GM18951 (cell line): ENCODE data around the gene FABP7.

ENCODE experiments used
- POLR2A ChIP-seq: IDR thresholded peaks from 4 replicates; pipeline ENCODE4 v1.6.1; 2011; ENCODE audit warnings: mild to moderate bottlenecking; ENCODE audit not compliant: insufficient read length, insufficient read depth; ENCODE audit errors: extremely low read depth
- in situ Hi-C: fragments of 300-500 bp; cut with MboI; formaldehyde crosslinking; loops from one replicate; pipeline ENCODE4 v1.12.0; 2022; ENCODE audit warnings: low sequenced_read_pairs, mixed read lengths, inconsistent platforms; ENCODE audit not compliant: unreplicated experiment

FABP7 gene

DNA sequence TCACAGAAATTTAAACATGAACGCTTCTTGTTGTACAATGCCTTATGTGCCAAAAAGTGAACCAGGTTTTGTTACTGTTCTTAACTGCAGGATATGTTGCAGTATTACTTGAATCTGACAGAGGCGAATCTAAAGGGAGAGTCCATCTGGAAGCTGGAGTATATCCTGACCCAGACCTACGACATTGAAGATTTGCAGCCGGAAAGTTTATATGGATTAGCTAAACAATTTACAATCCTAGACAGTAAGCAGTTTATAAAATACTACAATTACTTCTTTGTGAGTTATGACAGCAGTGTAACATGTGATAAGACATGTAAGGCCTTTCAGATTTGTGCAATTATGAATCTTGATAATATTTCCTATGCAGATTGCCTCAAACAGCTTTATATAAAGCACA is 29.5 kb downstream of the FABP7 start:
- no peak for TF ChIP-seq POLR2A
- in situ Hi-C loops = no loop called here

DNA sequence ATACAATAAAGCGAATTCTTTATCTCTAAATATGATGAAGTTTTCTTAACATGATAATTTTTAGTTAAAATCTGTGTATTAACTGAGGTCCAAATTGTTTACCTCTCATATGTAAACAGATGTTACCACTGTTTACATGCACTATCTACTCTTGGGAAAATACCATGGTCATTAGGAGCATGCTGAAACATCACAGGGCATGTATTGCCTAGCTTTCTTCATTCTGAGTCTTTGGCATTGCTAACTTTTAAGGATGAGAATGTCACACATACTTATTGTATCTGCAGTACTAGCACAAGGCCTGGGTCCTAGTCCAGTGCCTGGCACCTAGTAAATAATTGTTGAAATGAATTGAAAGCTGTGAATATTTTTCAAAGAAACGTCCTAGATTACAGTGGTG is 30.2 kb downstream of the FABP7 start:
- in situ Hi-C loops = no loop called here
- TF ChIP-seq POLR2A = no peak

DNA sequence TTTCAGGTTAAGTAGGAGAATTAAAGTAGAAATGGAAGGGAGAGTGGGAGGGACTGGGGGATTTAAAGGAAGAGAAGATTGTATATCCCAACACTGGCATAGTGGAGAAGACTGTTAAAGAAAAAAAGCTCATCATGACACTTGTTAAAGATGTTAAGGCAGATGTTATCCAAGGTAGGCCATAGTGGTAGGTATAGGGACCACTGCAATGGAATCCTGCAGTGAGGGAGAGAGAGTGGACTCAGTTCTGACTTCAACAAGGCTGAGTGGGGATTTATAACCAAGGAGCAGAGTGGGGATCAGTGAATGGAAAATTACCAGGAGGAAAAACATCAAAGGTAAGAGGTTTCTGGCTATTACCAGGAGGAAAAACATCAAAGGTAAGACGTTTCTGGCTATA is 30.7 kb downstream of the FABP7 start:
- in situ Hi-C loops = no loop called here

DNA sequence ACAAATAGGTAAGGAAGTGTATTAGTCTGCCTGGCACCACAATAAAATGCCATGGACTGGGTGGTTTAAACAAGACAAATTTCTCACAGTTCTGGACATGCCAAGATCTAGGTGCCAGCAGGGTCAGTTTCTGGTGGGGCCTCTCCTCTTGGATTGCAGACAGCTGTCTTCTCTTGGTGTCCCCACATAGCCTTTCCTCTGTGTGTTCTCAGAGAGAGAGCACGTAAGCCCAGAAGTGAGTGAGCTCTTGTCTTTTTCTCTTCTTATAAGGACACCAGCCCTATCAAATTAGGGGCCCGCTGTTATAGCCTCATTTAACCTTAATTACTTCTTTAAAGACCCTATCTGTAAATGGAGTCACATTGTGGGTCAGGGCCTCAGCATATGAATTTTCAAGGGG is 37.8 kb downstream of the FABP7 start:
- TF ChIP-seq POLR2A = no peak
- in situ Hi-C loops = no loop called here

More for the DNA sequence above, 30.7 kb downstream of the FABP7 start:
- TF ChIP-seq POLR2A = no peak

DNA sequence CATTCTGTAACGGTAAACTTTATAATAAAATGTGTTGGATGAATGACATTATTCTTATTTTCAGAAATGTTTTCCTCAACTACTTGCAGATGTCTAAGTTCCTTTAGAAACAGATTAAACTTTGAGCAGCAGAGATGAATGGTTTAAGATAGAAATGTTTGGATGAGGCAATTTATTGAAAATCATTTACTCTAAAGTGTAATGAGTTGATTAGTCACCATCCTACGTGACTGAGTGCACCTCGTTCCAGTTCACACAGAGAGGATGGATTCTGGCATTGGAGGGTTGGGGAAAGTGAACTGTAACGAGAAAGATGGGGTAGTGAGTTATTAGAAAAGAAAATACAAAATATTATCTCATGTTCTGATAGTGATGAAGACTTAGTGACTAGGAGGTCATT is 38.2 kb downstream of the FABP7 start:
- in situ Hi-C loops = no loop called here
- no peak for TF ChIP-seq POLR2A

DNA sequence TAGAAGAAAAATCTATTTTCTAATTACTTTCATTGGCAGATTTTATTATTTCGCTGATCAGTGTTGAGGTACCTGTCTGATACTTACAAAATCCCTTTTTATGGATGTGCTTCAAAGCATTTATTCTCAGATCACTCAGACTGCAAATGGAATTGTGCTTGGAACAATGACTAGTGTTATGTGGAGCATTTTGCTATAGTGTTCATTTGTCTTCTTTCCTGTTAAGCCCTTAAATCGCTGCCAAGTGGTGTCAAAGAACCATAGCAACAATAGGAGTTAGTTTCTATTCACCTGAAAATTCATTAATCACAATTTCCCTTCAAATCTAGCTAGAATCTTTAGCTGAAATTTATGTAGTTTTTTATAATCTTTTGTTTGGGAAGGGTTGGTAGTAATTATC is 39.4 kb downstream of the FABP7 start:
- in situ Hi-C loops = no loop called here

DNA sequence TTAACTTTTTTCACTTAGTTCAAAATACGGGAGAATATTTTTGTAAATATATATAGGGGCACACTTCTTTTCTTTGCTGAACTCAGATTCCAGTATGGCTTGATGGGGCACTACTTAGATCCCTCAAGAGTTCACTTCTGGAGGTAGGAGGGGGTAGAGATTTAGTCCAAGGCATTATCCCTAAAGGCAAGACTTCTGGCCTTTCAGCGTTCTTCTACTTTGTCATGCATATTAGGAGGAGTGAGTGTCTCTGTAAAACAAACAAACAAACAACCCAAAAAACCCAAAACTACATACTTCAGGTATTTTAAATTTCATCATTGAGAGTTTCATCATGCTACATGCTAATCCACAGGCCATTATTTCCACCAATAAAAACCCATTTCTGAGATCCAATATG is 41.6 kb downstream of the FABP7 start:
- in situ Hi-C loops = no loop called here
- TF ChIP-seq POLR2A = no peak

More for the DNA sequence above, 39.4 kb downstream of the FABP7 start:
- no peak for TF ChIP-seq POLR2A

DNA sequence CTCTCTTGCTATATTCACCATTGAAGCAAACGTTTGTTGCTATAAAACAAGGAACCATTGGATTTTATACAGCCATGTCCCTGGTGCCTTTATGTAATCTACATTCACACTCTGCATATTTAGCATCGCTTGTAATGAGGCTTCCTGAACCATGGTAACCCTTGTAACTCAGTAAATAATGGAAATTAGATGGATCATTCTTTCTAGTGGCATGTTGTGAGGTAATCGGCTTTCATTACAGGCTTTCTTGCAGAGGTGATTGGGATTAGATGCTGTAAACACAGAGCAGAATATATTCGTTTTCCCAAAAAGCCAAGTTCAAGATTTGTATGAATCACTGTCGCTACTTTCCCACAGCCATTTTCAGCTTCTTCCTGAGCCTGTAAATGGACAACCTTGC is 45.6 kb downstream of the FABP7 start:
- in situ Hi-C loops = no loop called here
- no peak for TF ChIP-seq POLR2A

DNA sequence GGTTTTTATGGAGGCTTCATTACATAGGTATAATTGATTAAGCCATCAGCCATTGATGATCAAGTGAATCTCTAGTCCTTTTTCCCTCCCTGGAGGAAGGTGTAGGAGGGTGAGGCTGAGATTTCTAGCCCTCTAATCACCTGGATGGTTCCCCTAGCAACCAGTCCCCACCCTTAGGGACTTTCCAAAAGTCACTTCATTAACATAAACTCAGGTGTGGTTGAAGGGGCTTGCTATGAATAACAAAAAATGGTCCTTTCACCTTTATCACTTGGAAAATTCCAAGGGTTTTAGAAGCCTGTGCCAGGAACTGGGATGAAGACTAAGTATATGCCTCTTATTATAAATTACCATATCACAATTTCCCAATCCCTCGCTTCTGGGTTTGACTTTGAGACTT is 49.9 kb downstream of the FABP7 start:
- no peak for TF ChIP-seq POLR2A
- in situ Hi-C loops = no loop called here

DNA sequence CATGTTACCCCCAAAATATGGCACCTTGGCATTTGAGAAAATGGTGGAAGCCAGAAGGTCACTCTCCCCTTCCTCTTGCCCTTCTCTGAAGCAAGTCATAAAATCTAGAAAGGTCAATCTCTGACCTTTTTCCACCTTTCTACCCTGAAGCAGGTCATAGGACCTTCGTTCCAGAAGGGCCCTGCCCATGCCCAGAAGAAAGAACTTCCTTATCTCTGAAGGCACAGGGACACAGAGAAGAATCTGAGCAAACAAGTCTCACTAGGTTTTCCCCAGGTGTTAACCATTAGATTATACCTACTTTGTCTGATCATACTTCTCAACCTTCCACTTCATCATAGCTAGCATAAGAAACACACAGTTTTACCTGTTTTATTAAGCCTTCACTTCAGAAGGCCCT is 52.0 kb downstream of the FABP7 start:
- in situ Hi-C loops = loop anchor here (10.0 kb wide), 1 partner anchor 87 kb away; no protein-coding TSS in a partner anchor
- no peak for TF ChIP-seq POLR2A

DNA sequence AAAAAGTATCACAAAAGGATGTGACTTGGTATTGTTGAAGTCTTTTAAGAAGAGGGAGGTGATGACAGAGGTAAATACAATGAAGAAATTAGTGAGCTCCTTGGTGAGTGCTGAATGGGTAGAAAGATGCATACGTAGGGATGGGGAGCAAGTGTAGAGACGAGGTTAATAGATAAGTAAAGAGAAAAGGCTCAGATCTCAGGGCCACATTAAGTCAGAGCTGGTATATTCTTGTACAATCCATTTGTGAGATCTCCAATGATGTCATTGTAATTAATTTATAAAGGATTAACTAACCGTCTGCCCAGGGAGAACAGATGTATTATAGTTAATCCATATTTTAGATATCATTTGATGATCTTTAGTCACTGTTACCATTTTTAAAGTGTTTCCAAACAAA is 52.9 kb downstream of the FABP7 start:
- no peak for TF ChIP-seq POLR2A
- in situ Hi-C loops = loop anchor here (10.0 kb wide), 1 partner anchor 88 kb away; no protein-coding TSS in a partner anchor

DNA sequence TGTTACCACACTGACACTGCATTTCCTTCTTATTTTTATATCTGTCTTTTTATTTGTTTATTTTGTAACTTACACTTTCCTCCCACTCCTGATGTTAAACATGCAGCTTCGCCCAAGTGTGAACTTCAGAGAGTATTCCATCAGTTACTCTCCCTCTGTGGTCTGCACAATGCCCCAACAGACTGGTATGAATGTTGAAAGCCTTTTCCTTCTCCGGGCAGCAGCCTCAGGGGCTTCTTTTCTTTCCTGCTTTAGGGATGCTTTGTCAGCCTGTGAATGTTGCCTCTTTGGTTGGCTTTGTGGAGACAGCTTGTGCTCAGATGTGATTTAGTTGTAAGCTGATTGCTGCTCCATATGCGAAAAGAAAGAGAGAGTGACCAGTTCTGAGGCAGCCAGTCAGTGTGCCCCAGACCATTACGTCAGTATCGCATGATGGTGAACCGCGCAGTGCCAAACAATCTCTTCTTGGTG is 53.5 kb downstream of the FABP7 start:
- in situ Hi-C loops = loop anchor here (10.0 kb wide), 1 partner anchor 88 kb away; no protein-coding TSS in a partner anchor
- TF ChIP-seq POLR2A = no peak
